K562 (cell line): ENCODE results near the gene B3GALT4.

ENCODE experiments used
- KLF6 ChIP-seq: fragments of 250-450 bp; sonication (Bioruptor Pico); IDR thresholded peaks from 2 replicates; pipeline ENCODE4 v1.4.0; 2020; ENCODE audit warnings: mild to moderate bottlenecking, moderate library complexity, borderline replicate concordance
- POLR2AphosphoS2 ChIP-seq: IDR thresholded peaks from 2 replicates; pipeline ENCODE4 v1.6.1; 2012; ENCODE audit warnings: low read length, improper control_type of control experiment
- TF ChIP-seq, protein P1 (sequence below): fragments of 450-650 bp; formaldehyde crosslinking; IDR thresholded peaks from 2 replicates; pipeline ENCODE4 v1.4.0; 2022; ENCODE audit warnings: missing genetic modification characterization

GRCh38 chr6:33317419-33317668 lies 40.4 kb downstream of the B3GALT4 start:
- no peak for TF ChIP-seq KLF6
- no peak for TF ChIP-seq POLR2AphosphoS2
- TF ChIP-seq, protein P1, sequence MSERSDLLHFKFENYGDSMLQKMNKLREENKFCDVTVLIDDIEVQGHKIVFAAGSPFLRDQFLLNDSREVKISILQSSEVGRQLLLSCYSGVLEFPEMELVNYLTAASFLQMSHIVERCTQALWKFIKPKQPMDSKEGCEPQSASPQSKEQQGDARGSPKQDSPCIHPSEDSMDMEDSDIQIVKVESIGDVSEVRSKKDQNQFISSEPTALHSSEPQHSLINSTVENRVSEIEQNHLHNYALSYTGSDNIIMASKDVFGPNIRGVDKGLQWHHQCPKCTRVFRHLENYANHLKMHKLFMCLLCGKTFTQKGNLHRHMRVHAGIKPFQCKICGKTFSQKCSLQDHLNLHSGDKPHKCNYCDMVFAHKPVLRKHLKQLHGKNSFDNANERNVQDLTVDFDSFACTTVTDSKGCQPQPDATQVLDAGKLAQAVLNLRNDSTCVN (CRISPR knock-in tag): no peak
